Measurements from ENCODE around the gene RNU2-63P.
"Not testable (repeated sequence)": the region's sequence is repeated elsewhere in the genome, so short reads cannot be mapped to it uniquely, and the experiment has no call there.

RNU2-63P gene

GRCh38 chr2:88016086-88016959 lies at the start of gene RNU2-63P:
RNU2-63P (minus strand) TSS chr2:88016547.
- peak; percentile 73 for DNase-seq (ENCODE audit: low read depth)

GRCh38 chr2:88061295-88061694 lies 44.9 kb upstream of the RNU2-63P start:
- DNase-seq (ENCODE audit: low read depth), result no peak

DNA sequence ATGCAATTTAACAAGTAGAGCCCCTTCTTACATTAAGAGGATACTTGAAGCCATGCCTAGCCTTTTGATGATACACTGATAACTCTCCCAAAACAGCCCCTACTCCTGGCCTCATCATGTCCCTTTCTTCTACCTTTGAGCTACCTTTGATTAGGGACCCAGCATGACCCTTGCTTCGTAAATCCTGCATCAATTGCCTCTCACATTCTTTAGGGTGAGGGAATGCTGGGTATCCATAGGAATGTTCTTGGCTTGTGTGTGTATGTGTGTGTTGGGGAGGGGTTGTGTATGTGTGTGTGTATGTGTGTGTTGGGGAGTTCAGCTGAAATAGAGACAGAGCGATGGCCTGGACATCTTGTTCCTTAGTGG lies 44.5 kb upstream of the RNU2-63P start:
- DNase-seq (ENCODE audit: low read depth), result no peak

DNA sequence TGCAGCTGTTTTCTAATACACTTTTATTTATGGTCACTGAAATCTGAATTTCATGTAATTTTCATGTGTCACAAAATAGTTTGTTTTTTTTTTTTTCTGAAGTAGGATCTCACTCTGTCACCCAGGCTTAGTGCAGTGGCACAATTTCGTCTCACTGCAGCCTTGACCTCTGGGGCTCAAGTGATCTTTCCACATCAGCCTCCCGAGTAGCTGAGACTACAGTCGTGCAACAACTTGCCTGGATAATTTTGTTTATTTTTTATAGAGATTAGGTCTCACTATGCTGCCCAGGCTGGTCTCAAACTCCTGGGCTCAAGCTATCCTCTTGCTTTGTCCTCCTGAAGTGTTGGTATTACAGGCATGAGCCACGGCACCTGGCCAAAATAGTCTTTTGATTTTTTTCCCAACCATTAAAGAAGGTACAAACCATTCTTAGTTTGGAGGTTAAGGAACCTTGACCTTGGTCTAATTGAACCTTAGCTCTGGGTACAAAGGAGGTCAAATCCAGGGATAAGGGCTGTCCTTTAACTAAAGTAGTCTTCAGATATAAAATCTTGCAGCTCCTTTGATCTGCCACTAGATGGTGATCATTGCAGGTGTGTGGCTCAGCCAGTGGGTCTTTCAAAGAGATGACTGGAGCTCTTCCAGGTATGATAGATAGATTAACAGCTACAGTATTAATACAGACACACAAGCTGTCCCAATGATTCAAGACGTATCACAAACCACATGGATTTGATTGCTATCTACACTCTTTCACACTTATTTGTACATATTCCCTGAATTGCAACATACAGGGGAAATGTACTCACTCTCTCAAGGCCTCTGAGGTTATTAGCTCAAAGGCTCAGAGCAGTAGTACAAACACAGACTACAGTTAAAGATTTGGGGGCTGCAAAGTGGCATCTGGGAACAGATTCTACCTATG lies 43.9 kb upstream of the RNU2-63P start:
- no peak for DNase-seq (ENCODE audit: low read depth)

DNA sequence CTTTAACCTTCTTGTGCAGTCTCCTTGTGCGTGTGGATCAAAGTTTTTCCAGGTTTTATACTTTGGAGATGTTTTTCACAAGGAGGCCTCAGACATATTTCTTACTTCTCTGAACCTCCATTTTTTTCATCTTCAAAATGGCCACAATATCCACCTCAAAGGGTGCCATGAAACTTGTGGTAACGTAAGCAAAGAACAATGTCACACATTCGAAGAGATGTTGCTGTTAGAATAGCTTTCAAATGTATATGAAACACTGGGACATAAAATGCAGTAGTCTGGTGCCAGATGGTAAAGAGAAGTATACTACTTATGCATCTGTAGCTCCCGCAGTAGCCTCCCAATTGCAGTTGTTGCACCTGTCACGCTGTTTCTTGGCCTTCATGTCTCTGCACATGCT lies 41.8 kb upstream of the RNU2-63P start:
- no peak for DNase-seq (ENCODE audit: low read depth)

- no peak for DNase-seq (ENCODE audit: low read depth)
Observed at GRCh38 chr2:88057437-88057844, 41.1 kb upstream of the RNU2-63P start.

GRCh38 chr2:88055371-88056128 lies 39.2 kb upstream of the RNU2-63P start, which contains the start of gene KRCC1:
KRCC1 (minus strand) TSS chr2:88055783; CDS start chr2:88028563, 27,220 bp downstream.
- peak; percentile 92 for DNase-seq (ENCODE audit: low read depth)

DNA sequence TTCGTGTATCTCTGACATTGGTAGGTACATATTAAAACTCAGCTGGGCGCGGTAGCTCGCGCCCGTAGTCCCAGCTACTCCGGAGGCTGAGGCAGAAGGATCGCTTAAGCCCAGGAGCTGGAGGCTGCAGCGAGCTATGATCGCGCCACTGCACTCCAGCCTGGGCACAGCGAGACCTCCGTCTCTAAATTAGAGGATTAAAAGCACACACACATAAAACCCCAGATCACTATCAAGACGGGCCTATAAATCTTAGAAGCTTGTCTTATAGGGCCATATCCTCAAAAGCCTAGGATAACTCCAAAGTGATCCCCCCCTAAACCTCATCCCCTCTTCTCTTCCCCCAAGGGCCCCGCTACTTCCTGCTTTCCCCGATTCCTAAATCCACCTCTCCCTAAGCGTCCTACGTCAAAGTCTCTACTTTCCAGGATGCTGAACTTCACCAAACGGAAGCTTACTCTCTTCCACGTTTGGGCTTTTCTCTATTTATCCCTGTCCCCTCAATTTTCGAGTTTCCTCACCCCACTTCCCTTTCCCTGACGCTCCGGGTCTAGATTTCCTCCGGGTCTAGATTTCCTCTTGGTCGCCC lies 38.5 kb upstream of the RNU2-63P start:
- no peak for DNase-seq (ENCODE audit: low read depth)

DNA sequence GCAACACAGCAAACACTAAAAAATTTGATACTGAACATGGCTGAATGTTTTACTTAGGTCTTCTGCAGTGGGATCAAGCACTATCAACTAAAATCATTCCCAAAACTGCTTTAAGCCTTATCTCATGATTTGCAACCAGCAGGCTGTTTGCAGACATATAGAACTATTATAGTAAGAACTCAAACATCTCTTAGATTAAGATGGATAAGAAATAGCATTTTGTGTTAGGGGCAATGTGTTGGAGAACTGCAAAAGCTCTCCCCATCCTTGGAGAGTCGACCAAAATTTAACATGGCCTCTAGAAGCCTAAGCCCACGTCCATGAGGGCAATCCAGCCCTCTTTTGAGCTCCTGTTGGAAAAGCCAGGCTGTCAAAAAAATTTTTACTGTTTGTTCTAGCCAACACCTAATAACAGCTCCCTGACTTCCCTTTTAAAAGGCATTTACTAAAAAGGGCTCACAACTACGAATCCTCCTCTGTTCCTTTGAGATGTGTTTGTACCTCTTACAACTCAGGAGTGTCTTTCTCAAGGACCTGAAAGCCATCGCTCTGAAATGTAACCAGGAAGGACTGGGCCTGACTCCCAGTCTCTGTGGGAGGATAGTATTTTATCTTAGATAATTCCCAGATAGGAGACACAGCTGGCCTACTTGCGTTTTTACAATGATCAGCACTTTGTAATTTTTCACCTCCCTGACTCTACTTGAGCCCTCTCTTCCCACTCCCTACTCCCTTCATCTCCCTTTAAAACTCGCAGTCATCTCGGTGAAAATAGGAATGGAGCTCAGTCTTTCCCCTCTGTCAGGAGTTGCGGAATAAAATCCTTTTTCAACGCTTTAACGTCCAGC lies 37.8 kb upstream of the RNU2-63P start:
- no peak for DNase-seq (ENCODE audit: low read depth)

GRCh38 chr2:88053296-88053695 lies 36.9 kb upstream of the RNU2-63P start:
- no peak for DNase-seq (ENCODE audit: low read depth)

- DNase-seq (ENCODE audit: low read depth), result no peak
Observed at GRCh38 chr2:88051792-88052191, 35.4 kb upstream of the RNU2-63P start.

DNA sequence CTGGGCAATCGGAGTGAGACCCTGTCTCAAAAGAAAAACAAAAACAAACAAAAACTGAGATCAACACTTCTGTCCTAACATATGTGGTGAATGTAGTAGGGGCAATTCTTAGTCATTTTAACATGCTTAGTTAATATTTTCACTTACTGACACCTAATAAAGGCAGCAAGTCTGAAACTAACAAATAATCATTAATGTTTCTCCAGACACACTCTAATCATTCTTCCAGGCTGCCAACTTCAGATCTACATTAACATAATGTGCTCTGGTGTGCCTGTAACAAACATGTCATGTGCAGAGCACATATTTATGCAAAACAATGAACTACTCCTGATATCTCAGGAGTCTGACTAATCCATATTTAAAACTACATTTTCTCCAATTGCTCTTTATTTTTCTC lies 33.3 kb upstream of the RNU2-63P start:
- no peak for DNase-seq (ENCODE audit: low read depth)

- no peak for DNase-seq (ENCODE audit: low read depth)
Observed at GRCh38 chr2:88048541-88048940, 32.2 kb upstream of the RNU2-63P start.

DNA sequence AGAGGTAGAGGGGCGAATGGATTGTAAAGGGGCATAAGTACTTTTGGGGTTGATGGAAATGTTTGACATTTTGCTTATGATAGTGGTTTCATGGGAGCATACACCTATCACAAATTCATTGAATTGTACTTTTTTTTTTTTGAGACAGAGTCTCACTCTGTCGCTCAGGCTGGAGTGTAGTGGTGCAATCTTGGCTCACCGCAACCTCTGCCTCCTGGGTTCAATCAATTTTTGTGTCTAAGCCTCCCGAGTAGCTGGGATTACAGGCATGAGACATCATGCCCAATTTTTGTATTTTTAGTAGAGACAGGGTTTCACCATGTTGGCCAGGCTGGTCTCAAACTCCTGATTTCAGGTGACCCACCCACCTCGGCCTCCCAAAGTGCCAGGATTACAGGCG lies 29.2 kb upstream of the RNU2-63P start:
- DNase-seq (ENCODE audit: low read depth), result not testable (repeated sequence)

GRCh38 chr2:88042476-88042875 lies 26.1 kb upstream of the RNU2-63P start:
- no peak for DNase-seq (ENCODE audit: low read depth)

GRCh38 chr2:88038263-88039105 lies 22.1 kb upstream of the RNU2-63P start:
- no peak for DNase-seq (ENCODE audit: low read depth)

DNA sequence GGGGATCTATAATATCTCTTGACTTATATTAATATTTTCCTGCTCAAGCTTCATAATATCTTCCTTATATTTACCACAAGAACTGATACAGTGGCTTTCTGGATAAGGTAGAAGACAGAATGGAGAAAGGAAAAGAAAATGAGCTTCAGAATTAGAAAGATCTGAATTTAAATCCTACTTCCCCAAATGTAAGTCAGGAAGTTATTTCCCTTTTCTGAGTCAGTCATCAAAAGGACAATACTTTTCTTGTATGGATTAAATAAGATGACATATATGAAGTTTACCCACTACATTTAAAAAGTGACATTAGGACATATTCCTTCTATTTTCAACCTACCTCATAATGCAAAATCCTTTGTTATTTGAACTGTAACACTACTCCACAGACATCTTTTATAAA lies 20.3 kb upstream of the RNU2-63P start:
- DNase-seq (ENCODE audit: low read depth), result no peak

DNA sequence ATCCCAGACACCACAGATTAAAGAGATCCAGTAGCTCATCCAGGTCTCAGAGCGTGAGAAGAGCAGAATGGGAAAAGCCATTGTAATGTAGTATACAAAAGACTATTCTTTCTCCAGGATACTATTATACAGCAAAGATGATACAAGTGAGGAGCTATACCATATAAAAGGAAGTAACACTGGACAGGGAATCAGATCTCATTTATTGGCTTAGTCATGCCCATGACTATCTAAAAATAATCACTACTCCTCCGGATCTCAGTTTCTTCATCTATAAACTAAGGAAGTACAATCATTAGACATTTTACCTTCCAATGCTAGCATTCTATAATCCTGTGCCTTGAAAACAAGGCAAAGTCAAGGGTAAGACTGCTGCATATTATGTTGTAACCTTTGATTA lies 19.8 kb upstream of the RNU2-63P start:
- DNase-seq (ENCODE audit: low read depth), result no peak

GRCh38 chr2:88032070-88032702 lies 15.8 kb upstream of the RNU2-63P start:
- DNase-seq (ENCODE audit: low read depth), result no peak

Data from activated T-cell treated with anti-CD3 and anti-CD28 coated beads for 48 hours (primary cell).